Endothelial cell of umbilical vein (primary cell): ENCODE measurements around the gene AACS. TPM values are rescaled to one million over a fixed set of nuclear protein-coding genes. Genes with fewer than 3 reads are reported as not detected.

Experiments used
- BruUV-seq: library from RNA; stranded (reverse); fragments of 400-500 nt; replicated peaks from 2 replicates; lab custom pipeline; 2021; lab: Mats Ljungman, UMichigan
- CTCF ChIA-PET: fragments of 300-600, 350-600 bp; sonication (Branson Sonifier 250); formaldehyde crosslinking; loops from one replicate; lab custom pipeline; 2021; ENCODE audit warnings: antibody characterized with exemption, inconsistent platforms; lab: Charles Lee
- POLR2A ChIA-PET: fragments of 300-600, 350-600 bp; sonication (Branson Sonifier 250); formaldehyde crosslinking; loops from one replicate; lab custom pipeline; 2021; ENCODE audit warnings: antibody characterized with exemption, inconsistent platforms; lab: Charles Lee
- DNase-seq: peaks from one replicate; pipeline ENCODE4 v3.0.0-alpha.2; 2011; ENCODE audit warnings: low read depth, low spot score
- FAIRE-seq: peaks from 2 replicates; lab custom pipeline; 2011; peaks lifted over from hg19 to GRCh38; lab: Jason Lieb, UNC
- H2AFZ ChIP-seq: 2 replicates; pipeline ENCODE4 v1.6.0; 2012; ENCODE audit warnings: low read depth, low read length, control low read depth, inconsistent platforms
- H3K27ac ChIP-seq: 2 replicates; pipeline ENCODE4 v1.5.1; 2011; ENCODE audit warnings: low read depth, mild to moderate bottlenecking, control low read depth, low read length, moderate library complexity; ENCODE audit not compliant: insufficient read depth
- H3K27me3 ChIP-seq, 2 experiments: 2 replicates each; pipeline versions ENCODE4 v1.6.0 to v1.6.1; 2011; ENCODE audit warnings: low read length in 2 of 2, mixed read lengths in 1 of 2; ENCODE audit not compliant: control insufficient read depth in 2 of 2, insufficient read depth in 2 of 2
- H3K36me3 ChIP-seq, 2 experiments: 2 replicates in 1 of 2; 3 replicates in 1 of 2; pipeline ENCODE4 v1.5.1; 2011; ENCODE audit warnings: low read length in 2 of 2, mild to moderate bottlenecking in 1 of 2, moderate library complexity in 1 of 2; ENCODE audit not compliant: control insufficient read depth in 2 of 2, insufficient read depth in 2 of 2; ENCODE audit errors: extremely low read depth in 1 of 2
- H3K4me1 ChIP-seq: 3 replicates; pipeline ENCODE4 v1.5.1; 2011; ENCODE audit warnings: mild to moderate bottlenecking, low read length; ENCODE audit not compliant: control insufficient read depth, insufficient read depth; ENCODE audit errors: extremely low read depth
- H3K4me2 ChIP-seq: 2 replicates; pipeline ENCODE4 v1.6.1; 2011; ENCODE audit warnings: low read length, control low read depth, mixed read lengths; ENCODE audit not compliant: insufficient read depth
- H3K4me3 ChIP-seq, 3 experiments: fragments of 200-600 bp in 1 of 3; sonication (generic), shearing (Covaris generic) in 1 of 3; replicated peaks in 1 of 3; 2 replicates each; pipeline ENCODE4 v1.5.1; 2011 to 2016; ENCODE audit warnings: control low read depth in 3 of 3, low read length in 3 of 3, mild to moderate bottlenecking in 2 of 3, inconsistent platforms in 1 of 3, low read depth in 1 of 3, moderate library complexity in 1 of 3; ENCODE audit not compliant: insufficient read depth in 1 of 3
- H3K79me2 ChIP-seq: 2 replicates; pipeline ENCODE4 v1.6.0; 2012; ENCODE audit warnings: low read length, inconsistent platforms; ENCODE audit not compliant: control insufficient read depth, insufficient read depth
- H3K9ac ChIP-seq: replicated peaks from 2 replicates; pipeline ENCODE3; 2011; ENCODE audit warnings: low read length, control low read depth; ENCODE audit not compliant: insufficient read depth; ENCODE audit errors: extremely low read depth
- H3K9me1 ChIP-seq: replicated peaks from 3 replicates; pipeline ENCODE4 v1.6.0; 2011; ENCODE audit warnings: mild to moderate bottlenecking, low read length; ENCODE audit not compliant: control insufficient read depth, insufficient read depth; ENCODE audit errors: extremely low read depth
- H3K9me3 ChIP-seq: replicated peaks from 2 replicates; pipeline ENCODE4 v1.5.1; 2012; ENCODE audit warnings: low read length, inconsistent platforms; ENCODE audit not compliant: control insufficient read depth, insufficient read depth
- H4K20me1 ChIP-seq: replicated peaks from 2 replicates; pipeline ENCODE3; 2011; ENCODE audit warnings: mild to moderate bottlenecking, low read length; ENCODE audit not compliant: control insufficient read depth, insufficient read depth; ENCODE audit errors: extremely low read depth
- EZH2 ChIP-seq: IDR thresholded peaks from 2 replicates; pipeline ENCODE4 v1.6.1; 2012; ENCODE audit warnings: borderline replicate concordance, low read depth, mild to moderate bottlenecking, moderate library complexity, low read length, inconsistent platforms; ENCODE audit not compliant: severe bottlenecking
- FOS ChIP-seq: IDR thresholded peaks from 2 replicates; pipeline ENCODE4 v1.6.1; 2011; ENCODE audit warnings: mild to moderate bottlenecking, low read length, moderate library complexity, borderline replicate concordance; ENCODE audit not compliant: insufficient read depth
- GATA2 ChIP-seq: IDR thresholded peaks from 2 replicates; pipeline ENCODE4 v1.7.0; 2011; ENCODE audit warnings: low read depth, mild to moderate bottlenecking, moderate library complexity, mixed read lengths, low read length; ENCODE audit not compliant: insufficient read length, insufficient read depth
- JUN ChIP-seq: IDR thresholded peaks from 2 replicates; pipeline ENCODE4 v1.6.1; 2011; ENCODE audit warnings: borderline replicate concordance, low read depth; ENCODE audit not compliant: insufficient read length, insufficient read depth
- MYC ChIP-seq: IDR thresholded peaks from one replicate; pipeline ENCODE4 v1.6.1; 2011; ENCODE audit warnings: mild to moderate bottlenecking, low read depth, low read length
- POLR2A ChIP-seq: IDR thresholded peaks from 2 replicates; pipeline ENCODE4 v1.6.1; 2012; ENCODE audit warnings: low read depth, mild to moderate bottlenecking, control low read depth, low read length
- POLR2AphosphoS5 ChIP-seq: IDR thresholded peaks from 2 replicates; pipeline ENCODE4 v1.6.1; 2012; ENCODE audit warnings: low read depth, mild to moderate bottlenecking, control low read depth, low read length, moderate library complexity; ENCODE audit not compliant: insufficient read depth
- dilution Hi-C: fragments of 300-500 bp; cut with MboI; formaldehyde crosslinking; loops from one replicate; pipeline ENCODE4 v1.15.0; 2019; ENCODE audit warnings: low sequenced_read_pairs; ENCODE audit not compliant: extremely low pct_ligation_motif_present
- intact Hi-C: fragments of 100-400 bp; cut with micrococcal nuclease; formaldehyde crosslinking; loops from one replicate; pipeline ENCODE4 v1.10.0; 2022
- polyA plus RNA-seq, 4 experiments: library from polyadenylated mRNA; depleted of rRNA in 3 of 4; stranded (reverse) in 3 of 4; unstranded in 1 of 4; fragments of >200 nt; gene quantifications; 2 replicates each; pipeline versions ENCODE4 v1.2.1 to v1.2.3, GENCODE V29; 2011 to 2012; ENCODE audit warnings: missing spikeins in 1 of 4
- total RNA-seq: library from RNA; stranded (reverse); gene quantifications from 2 replicates; pipeline ENCODE4 v1.2.3, GENCODE V29; 2021
- TF ChIP-seq, protein P1 (sequence below): IDR thresholded peaks from 2 replicates; pipeline ENCODE4 v1.6.1; 2011; ENCODE audit not compliant: insufficient read depth, insufficient read length
- TF ChIP-seq, protein P2 (sequence below), 2 donors: IDR thresholded peaks; 1 replicate in 1 of 2; 2 replicates in 1 of 2; pipeline ENCODE4 v1.5.1; 2011; ENCODE audit warnings: low read length in 2 of 2, mild to moderate bottlenecking in 2 of 2, moderate library complexity in 2 of 2, control low read depth in 1 of 2, inconsistent platforms in 1 of 2, low read depth in 1 of 2; ENCODE audit not compliant: insufficient read depth in 1 of 2; ENCODE audit errors: extremely low read depth in 1 of 2

The AACS gene
- total and polyA plus RNA-seq, 2 donors (not counting 3 experiments of a cell fraction or from before 2014, with no cell fraction given): 34.7 to 40.3 TPM

DNA sequence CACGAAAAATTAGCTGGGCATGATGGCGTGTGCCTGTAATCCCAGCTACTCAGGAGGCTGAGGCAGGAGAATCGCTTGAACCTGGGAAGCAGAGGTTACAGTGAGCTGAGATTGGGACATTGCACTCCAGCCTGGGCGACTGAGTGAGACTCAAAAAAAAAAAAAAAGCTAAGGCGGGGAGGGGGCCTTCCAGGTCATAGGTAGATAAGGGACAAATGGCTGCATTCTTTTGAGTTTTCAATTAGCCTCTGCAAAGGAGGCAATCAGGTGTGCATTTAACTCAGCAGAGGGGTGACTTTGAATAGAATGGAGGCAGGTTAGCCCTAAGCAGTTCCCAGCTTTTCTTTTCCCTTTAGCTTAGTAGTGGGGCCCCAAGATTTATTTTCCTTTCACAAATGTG is 743 bp upstream of the AACS start:
- no peaks in the 10 kb centered on the region for H3K9me3 ChIP-seq
- no peaks in the 10 kb centered on the region for H4K20me1 ChIP-seq
- peak overlapping the region; percentile 83 for H2AFZ ChIP-seq
- FAIRE-seq: no peak
- no peak overlapping the region for H3K27ac ChIP-seq
- H3K79me2 ChIP-seq: peaks cover 7% of the 10 kb centered on the region
- no peaks in the 10 kb centered on the region for H3K9me1 ChIP-seq
- intact Hi-C loops: loop anchor here (2.0 kb wide), 1 partner anchor 76 kb away; the partner anchor contains the start of gene DHX37
- peaks cover 13% of the 10 kb centered on the region for H3K4me1 ChIP-seq
- peaks cover 0 to 3% of the 10 kb centered on the region in 2 experiments for H3K27me3 ChIP-seq
- H3K9ac ChIP-seq: no peak overlapping the region
- no peak for DNase-seq
- CTCF ChIA-PET: interaction anchor here (1.9 kb wide), 1 partner anchor 15 kb away, joined by 6 read pairs; no protein-coding TSS in a partner anchor
- no TSS peak for BruUV-seq
- dilution Hi-C loops: no loop called here
- H3K4me2 ChIP-seq: peak overlapping the region; percentile 81
- peak overlapping the region in 1 of 3 experiments; percentile 51 for H3K4me3 ChIP-seq
- POLR2A ChIA-PET: interaction anchor here (0.7 kb wide), 2 partner anchors 150 to 462 kb away, joined by 3 to 5 read pairs; partner anchors contain the start of gene UBC
- TF ChIP-seq JUN (no peak), GATA2 (no peak), POLR2AphosphoS5 (no peak), EZH2 (no peak), MYC (no peak), FOS (no peak), POLR2A (no peak)
- TF ChIP-seq, protein P1, sequence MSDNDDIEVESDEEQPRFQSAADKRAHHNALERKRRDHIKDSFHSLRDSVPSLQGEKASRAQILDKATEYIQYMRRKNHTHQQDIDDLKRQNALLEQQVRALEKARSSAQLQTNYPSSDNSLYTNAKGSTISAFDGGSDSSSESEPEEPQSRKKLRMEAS: no peak
- TF ChIP-seq, protein P2, sequence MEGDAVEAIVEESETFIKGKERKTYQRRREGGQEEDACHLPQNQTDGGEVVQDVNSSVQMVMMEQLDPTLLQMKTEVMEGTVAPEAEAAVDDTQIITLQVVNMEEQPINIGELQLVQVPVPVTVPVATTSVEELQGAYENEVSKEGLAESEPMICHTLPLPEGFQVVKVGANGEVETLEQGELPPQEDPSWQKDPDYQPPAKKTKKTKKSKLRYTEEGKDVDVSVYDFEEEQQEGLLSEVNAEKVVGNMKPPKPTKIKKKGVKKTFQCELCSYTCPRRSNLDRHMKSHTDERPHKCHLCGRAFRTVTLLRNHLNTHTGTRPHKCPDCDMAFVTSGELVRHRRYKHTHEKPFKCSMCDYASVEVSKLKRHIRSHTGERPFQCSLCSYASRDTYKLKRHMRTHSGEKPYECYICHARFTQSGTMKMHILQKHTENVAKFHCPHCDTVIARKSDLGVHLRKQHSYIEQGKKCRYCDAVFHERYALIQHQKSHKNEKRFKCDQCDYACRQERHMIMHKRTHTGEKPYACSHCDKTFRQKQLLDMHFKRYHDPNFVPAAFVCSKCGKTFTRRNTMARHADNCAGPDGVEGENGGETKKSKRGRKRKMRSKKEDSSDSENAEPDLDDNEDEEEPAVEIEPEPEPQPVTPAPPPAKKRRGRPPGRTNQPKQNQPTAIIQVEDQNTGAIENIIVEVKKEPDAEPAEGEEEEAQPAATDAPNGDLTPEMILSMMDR (IDR thresholded peaks at IDR 0.05; ENCODE audit: extremely low read depth in 1 of 2, insufficient read depth in 1 of 2, low read depth in 1 of 2, low read length in 2 of 2): no peak
- no peaks in the 10 kb centered on the region for H3K36me3 ChIP-seq
